HL-60 (cell line): ENCODE measurements around the gene HIF1A.

ENCODE experiments used
- DNase-seq, 2 experiments: peaks; one replicate each; pipeline ENCODE4 v3.0.0-alpha.2; 2010 to 2020; ENCODE audit warnings: low read depth in 1 of 2, low spot score in 1 of 2
- H3K27ac ChIP-seq: fragments of 250-450 bp; sonication (Bioruptor Pico); replicated peaks from 2 replicates; pipeline ENCODE4 v1.5.1; 2020; ENCODE audit warnings: mild to moderate bottlenecking, moderate library complexity
- H3K27me3 ChIP-seq: fragments of 250-450 bp; sonication (Bioruptor Pico); 2 replicates; pipeline ENCODE4 v1.5.1; 2021; ENCODE audit warnings: mild to moderate bottlenecking, moderate library complexity; ENCODE audit not compliant: insufficient read depth, poor library complexity, severe bottlenecking
- H3K4me3 ChIP-seq: replicated peaks from 2 replicates; pipeline ENCODE4 v1.5.1; 2011; ENCODE audit warnings: mild to moderate bottlenecking, control low read depth, low read length; ENCODE audit not compliant: insufficient read depth
- CTCF ChIP-seq: IDR thresholded peaks from one replicate; pipeline ENCODE4 v1.5.1; 2011; ENCODE audit warnings: low read length, control low read depth, inconsistent platforms; ENCODE audit not compliant: insufficient read depth
- GABPA ChIP-seq: IDR thresholded peaks from 2 replicates; pipeline ENCODE4 v1.6.1; 2012; ENCODE audit warnings: low read depth
- POLR2AphosphoS5 ChIP-seq: IDR thresholded peaks from 2 replicates; pipeline ENCODE4 v1.6.1; 2012; ENCODE audit warnings: low read depth
- SPI1 ChIP-seq: IDR thresholded peaks from 2 replicates; pipeline ENCODE4 v1.6.1; 2012; ENCODE audit warnings: low read depth, mild to moderate bottlenecking, borderline replicate concordance
- TF ChIP-seq, protein P1 (sequence below): IDR thresholded peaks from 2 replicates; pipeline ENCODE4 v1.6.1; 2012; ENCODE audit warnings: low read depth; ENCODE audit not compliant: insufficient replicate concordance

Gene HIF1A

DNA sequence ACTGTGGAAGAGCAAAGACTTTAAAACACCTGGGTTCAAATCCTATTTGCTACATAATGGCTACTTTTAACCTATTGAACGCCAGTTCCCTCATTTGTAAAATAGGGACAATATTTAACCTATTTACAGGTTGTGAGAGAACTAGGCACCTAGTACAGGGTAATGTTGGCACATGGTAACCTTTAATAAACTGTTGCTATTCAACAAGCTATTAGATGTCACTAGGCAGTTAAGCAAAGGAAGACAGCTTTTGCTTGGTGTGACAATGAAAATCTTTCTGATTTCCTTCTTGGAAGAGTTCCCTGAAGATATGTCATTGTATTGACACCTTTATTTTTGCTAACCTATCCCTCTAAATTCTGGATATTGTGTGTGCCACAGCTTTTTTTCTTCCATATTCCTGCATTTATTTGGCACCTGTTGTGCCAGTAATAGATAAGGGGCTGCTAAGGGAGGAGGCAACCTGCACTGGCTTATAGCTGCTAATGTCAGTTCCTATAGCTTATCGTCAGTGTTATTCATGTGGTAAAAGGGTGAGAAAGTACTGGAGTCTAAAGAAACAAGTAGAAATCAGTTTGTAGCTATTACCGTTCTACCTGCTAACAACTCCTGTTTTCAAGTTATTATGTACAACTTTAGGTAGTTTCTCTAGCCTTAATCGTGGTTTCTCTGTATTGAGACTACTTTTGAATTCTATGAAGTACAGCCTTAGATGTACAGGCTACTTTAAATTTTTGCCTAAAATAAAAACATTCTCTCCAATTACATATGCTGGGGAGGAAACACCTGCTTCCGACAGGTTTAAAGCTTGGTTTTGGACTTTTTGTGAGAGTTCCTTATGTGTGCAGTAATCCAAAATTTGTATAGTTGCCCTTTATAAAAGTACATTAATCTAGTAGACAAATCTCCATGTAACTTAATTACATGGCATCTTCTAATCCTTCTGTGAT lies 24.3 kb downstream of the HIF1A start:
- H3K27ac ChIP-seq, result no peak overlapping the region
- no peaks in the 10 kb centered on the region for H3K27me3 ChIP-seq
- H3K4me3 ChIP-seq, result no peak overlapping the region
- no peak for DNase-seq
- no peak for TF ChIP-seq SPI1
- TF ChIP-seq CTCF, result no peak
- no peak for TF ChIP-seq POLR2AphosphoS5
- TF ChIP-seq GABPA, result no peak
- TF ChIP-seq, protein P1, sequence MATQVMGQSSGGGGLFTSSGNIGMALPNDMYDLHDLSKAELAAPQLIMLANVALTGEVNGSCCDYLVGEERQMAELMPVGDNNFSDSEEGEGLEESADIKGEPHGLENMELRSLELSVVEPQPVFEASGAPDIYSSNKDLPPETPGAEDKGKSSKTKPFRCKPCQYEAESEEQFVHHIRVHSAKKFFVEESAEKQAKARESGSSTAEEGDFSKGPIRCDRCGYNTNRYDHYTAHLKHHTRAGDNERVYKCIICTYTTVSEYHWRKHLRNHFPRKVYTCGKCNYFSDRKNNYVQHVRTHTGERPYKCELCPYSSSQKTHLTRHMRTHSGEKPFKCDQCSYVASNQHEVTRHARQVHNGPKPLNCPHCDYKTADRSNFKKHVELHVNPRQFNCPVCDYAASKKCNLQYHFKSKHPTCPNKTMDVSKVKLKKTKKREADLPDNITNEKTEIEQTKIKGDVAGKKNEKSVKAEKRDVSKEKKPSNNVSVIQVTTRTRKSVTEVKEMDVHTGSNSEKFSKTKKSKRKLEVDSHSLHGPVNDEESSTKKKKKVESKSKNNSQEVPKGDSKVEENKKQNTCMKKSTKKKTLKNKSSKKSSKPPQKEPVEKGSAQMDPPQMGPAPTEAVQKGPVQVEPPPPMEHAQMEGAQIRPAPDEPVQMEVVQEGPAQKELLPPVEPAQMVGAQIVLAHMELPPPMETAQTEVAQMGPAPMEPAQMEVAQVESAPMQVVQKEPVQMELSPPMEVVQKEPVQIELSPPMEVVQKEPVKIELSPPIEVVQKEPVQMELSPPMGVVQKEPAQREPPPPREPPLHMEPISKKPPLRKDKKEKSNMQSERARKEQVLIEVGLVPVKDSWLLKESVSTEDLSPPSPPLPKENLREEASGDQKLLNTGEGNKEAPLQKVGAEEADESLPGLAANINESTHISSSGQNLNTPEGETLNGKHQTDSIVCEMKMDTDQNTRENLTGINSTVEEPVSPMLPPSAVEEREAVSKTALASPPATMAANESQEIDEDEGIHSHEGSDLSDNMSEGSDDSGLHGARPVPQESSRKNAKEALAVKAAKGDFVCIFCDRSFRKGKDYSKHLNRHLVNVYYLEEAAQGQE, result no peak

DNA sequence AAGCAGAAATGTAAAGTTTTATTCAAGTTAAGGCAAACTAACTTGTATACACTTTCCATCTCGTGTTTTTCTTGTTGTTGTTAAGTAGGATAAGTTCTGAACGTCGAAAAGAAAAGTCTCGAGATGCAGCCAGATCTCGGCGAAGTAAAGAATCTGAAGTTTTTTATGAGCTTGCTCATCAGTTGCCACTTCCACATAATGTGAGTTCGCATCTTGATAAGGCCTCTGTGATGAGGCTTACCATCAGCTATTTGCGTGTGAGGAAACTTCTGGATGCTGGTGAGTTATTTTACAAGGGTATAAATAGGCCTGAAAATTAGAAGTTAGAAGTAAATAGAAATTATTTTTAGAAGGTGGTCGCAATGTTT lies 25.0 kb downstream of the HIF1A start:
- no peak for DNase-seq
- no peak for TF ChIP-seq POLR2AphosphoS5
- TF ChIP-seq CTCF, result no peak
- TF ChIP-seq, protein P1, result no peak
- TF ChIP-seq GABPA, result no peak
- no peak for TF ChIP-seq SPI1
- Histone ChIP-seq H3K27me3 (no peaks in the 10 kb centered on the region), H3K27ac (no peak overlapping the region), H3K4me3 (no peak overlapping the region)

GRCh38 chr14:61720741-61721140 lies 25.4 kb downstream of the HIF1A start:
- TF ChIP-seq SPI1 (no peak), CTCF (no peak), POLR2AphosphoS5 (no peak), GABPA (no peak)
- TF ChIP-seq, protein P1, result no peak
- no peak for DNase-seq
- H3K27ac ChIP-seq, result no peak overlapping the region
- H3K4me3 ChIP-seq, result no peak overlapping the region
- H3K27me3 ChIP-seq, result no peaks in the 10 kb centered on the region
